GM08714 (cell line): ENCODE measurements around the gene PKD1.

Experiments used
- H3K4me3 ChIP-seq: fragments of 200-500 bp; sonication (Bioruptor generic); 2 replicates; pipeline ENCODE4 v1.5.1; 2014; ENCODE audit warnings: mild to moderate bottlenecking, low read length, inconsistent platforms
- ZNF274 ChIP-seq: IDR thresholded peaks from 2 replicates; pipeline ENCODE4 v1.6.1; 2012; ENCODE audit warnings: mild to moderate bottlenecking, low read depth, low read length

Gene PKD1

DNA sequence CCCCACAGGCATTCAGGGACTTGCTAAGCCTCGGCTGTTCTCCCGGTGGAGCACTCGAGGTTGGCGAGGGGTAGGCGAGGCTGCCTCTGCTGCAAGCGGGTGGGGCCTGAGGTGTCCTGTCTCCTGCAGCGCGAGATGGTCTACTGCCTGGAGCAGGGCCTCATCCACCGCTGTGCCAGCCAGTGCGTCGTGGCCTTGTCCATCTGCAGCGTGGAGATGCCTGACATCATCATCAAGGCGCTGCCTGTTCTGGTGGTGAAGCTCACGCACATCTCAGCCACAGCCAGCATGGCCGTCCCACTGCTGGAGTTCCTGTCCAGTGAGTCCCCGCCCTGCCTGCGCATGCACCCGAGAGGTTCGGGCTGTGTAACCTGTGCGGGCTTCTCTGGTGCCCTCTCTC is 61.6 kb downstream of the PKD1 start:
- no peak for TF ChIP-seq ZNF274
- no peak overlapping the region for H3K4me3 ChIP-seq

DNA sequence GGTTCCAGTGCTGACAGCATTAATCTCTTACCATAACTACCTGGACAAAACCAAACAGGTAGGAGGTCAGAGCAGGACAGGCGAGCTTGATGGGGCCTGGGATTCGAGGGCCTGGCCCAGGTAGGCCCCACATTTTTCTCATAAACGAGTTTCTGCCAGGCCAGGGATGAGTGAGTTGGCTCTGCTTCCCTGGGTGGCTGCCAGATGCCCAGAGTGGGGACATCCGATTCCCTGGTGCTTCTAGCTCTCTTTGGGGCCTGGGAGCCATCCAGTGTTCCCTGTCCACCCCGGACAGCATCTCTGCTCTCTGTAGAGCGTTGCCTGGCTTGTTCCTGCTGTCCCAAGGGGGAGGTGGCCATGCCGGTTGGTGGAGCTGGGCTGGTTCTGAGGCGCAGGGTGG is 62.8 kb downstream of the PKD1 start:
- H3K4me3 ChIP-seq: no peak overlapping the region
- no peak for TF ChIP-seq ZNF274

DNA sequence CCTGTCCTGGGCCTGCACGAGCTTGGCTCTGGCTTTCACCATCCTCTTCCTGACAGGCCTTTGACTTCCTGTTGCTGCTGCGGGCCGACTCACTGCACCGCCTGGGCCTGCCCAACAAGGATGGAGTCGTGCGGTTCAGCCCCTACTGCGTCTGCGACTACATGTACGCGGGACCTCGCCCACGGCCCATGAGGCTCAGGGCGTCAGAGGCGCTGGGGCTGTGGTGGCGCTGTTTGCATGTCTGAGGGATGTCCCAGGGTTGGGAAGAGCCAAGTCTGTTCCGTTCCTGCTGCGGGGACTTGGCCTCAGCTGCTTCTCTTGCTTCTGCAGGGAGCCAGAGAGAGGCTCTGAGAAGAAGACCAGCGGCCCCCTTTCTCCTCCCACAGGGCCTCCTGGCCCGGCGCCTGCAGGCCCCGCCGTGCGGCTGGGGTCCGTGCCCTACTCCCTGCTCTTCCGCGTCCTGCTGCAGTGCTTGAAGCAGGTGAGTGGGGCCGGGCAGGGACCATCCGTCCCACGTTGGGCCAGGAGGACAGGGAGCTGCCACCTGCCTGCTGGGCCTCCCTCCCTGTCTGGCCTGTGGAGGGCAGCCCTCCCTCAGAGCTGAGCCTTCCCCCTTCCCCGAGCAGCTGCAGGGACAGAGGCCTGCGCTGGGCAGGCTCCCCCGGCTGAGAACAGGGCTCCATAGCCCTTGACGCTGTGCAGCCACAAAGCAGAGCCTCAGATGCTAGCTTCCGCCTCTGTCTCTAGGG is 64.1 kb downstream of the PKD1 start:
- no peak overlapping the region for H3K4me3 ChIP-seq
- TF ChIP-seq ZNF274: no peak

DNA sequence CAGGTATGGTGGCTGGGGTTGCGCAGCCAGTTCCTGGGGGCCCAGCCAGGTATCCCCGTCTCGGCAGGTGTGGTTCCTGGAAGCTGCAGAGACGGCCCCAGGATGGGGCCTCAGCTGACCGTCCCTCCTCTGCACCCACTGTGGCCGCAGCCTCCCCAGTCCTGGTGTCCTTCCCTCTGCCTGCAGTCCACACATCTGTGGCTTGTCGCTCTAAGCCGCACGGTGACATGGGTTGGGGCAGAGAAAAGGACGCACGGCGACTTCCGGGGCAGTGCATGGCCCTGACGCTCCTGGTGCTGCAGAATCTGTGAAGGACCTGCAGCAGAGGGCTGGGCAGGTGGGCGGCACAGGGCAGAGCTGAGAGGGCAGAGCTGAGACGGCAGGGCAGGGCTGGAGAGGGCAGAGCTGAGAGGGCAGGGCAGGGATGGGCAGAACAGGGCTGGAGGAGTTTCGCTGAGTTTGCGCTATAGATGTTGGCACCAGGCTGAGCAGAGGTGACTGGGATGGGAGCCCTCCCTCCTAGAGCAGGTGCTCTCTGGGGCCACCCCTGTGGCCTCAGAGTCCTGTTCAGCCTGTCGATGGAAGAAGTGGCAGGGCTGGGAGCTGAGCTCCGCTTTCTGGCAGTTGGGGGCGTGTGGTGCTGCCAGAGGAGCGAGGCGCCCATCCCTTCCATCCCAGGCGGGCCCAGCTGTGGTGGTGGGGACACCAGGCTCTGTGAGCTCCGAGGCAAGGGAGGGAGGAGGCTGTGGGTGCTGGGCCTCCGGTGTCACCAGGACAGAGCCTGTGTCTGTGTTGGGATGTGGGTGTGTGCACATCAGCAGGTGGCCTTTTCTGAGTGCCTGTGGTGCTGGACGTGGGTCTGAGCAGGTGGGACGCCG is 64.9 kb downstream of the PKD1 start:
- H3K4me3 ChIP-seq: no peak overlapping the region
- no peak for TF ChIP-seq ZNF274

DNA sequence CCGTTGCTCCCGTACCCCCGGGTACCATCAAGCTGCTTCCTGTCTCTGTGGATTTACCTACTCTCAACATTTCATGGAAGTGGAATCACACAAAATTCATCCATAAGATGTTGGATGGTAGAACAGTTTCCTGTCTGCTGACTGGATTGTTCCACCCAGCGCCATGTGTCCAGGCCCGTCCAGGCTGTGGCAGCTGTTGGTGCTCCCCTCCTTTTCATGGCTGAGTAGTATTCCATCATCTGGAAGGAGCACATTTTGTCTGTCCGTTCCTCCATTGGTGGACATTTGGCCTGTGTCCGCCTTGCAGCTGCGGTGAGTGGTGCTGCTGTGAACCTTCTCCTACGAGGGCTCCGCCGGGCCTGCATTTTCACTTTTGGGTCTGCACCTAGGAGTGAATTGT is 69.6 kb downstream of the PKD1 start:
- no peak for TF ChIP-seq ZNF274
- H3K4me3 ChIP-seq: no peak overlapping the region

DNA sequence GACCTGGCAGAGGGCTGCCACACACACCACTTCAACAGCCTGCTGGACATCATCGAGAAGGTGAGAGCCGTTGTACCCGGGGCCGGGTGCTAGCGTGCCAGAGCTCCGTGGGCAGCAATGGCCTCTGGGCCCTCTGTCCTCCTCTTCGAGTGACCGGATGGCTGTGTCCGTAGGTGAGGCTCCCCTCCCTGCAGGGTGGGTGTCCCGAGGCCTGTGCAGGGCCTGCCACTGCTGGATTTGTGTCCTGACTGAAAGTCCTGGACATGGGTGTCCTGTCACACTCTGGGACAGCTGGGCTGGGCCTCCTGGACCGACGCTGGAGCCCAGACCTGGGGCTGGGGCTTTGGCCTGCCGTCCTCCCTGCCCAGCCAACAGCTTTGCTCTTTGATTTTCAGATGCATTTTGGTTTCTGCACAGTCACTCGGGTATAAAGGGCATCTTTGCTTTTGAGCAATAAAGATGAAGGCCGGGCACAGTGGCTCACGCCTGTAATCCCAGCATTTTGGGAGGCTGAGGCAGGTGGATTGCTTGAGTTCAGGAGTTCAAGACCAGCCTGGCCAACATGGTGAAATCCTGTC is 71.2 kb downstream of the PKD1 start:
- H3K4me3 ChIP-seq: no peak overlapping the region
- no peak for TF ChIP-seq ZNF274

DNA sequence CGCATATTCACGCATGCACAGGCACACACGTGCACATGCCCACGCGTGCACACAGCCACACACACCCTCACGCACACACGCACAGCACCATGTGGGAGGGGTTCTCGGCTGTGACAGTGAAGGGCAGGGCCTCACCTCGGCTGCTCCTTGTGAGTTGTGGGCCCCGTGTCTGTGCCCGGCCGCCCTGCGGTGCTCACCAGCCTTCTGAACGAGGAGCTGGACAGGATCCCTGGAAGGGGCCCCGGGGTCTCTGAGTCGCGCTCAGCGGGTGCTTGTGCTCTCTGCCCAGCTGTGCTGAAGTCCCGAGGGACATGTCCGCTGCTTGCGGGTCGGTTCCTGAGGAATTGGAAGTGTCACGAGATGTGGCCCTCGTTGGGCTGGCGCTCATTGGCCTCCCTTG is 71.8 kb downstream of the PKD1 start:
- TF ChIP-seq ZNF274: no peak
- H3K4me3 ChIP-seq: no peak overlapping the region

DNA sequence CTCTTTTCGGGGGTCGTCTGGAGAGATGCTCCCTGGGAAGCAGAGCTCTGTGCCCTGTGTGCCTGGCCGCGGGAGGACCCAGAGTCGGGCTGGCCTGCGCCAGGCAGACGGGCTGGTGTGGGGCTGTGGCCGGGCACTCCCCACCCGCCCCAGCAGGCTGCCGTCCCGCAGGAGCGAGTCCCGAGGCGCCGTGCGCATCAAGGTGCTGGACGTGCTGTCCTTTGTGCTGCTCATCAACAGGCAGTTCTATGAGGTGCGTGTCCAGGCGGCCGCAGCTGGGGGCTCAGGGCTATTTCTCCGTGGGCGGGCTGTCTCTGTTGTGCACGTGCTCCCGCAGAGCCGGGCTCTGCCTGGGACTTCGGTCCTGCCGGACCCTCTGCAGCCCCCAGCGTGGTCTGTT is 72.9 kb downstream of the PKD1 start:
- H3K4me3 ChIP-seq: no peak overlapping the region
- TF ChIP-seq ZNF274: no peak

DNA sequence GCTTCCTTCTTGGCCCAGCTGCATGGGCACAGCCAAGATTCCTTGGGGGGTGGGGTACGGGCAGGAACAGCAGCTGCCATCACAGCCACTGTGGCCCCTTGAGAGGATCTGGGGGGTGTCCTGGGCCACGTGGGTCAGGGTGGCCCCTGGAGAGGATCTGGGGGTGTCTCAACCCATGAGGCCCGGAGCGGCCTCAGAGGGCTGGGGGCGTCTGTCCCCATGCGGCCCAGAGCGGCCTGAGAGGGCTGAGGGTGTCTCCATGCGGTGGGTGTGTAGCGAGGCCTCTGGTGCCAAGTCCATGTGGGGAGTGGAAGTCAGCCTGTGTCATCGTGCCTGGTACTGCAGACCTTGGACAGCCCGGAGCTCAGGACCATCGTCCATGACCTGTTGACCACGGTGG is 74.2 kb downstream of the PKD1 start:
- no peak overlapping the region for H3K4me3 ChIP-seq
- no peak for TF ChIP-seq ZNF274

DNA sequence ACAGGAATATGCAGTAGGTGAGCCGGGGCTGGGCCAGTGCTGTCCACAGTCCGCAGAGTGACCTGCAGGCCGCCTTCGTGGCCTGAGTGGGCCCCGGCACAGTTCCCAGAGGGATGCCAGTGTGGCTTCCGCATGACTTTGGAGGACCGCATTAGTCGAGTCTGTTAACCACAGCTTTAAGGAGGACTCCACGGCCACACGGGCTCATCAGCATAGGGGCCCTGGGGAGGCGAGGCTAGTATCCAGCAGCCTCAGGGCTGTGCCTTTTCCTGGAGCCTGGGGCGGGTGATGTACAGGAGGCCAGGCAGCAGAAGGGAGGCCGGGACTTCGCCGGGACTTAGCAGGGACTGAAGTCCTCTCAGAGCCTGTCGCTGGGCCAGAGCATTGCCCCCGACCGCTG is 74.7 kb downstream of the PKD1 start:
- TF ChIP-seq ZNF274: no peak
- no peak overlapping the region for H3K4me3 ChIP-seq

DNA sequence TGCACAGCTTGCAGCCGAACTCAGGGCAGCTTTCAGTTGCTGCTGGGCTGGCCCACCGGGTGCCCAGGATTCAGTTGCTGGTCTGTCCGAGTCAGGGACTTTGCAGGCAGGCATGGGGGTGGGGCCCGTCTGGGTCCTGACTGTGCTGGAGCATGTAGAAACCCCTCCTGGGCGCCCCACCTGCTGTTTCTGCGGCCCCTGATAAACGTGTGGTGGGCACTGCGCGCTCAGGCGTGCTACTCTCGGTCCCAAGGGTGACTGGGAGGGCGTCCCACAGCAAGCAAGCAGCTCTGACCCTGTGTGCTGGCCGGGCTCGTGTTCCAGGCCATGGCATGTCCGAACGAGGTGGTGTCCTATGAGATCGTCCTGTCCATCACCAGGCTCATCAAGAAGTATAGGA is 75.4 kb downstream of the PKD1 start:
- H3K4me3 ChIP-seq: no peak overlapping the region
- no peak for TF ChIP-seq ZNF274

DNA sequence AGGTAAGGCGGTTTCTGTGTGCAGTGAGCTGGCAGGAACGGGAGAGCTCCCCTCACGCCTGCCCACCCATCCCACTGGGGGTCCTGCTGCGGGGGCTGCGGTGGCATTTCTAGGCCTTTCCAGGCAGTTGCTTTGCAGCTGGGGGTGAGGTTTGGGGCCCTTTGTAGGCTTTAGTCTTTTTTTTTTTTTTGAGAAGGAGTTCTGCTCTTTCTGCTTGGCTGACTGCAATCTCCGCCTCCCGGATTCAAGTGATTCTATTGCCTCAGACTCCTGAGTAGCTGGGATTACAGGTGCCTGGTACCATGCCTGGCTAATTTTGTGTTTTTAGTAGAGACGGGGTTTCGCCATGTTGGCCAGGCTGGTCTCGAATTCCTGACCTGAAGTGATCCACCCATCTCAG is 76.8 kb downstream of the PKD1 start:
- H3K4me3 ChIP-seq: no peak overlapping the region
- no peak for TF ChIP-seq ZNF274

DNA sequence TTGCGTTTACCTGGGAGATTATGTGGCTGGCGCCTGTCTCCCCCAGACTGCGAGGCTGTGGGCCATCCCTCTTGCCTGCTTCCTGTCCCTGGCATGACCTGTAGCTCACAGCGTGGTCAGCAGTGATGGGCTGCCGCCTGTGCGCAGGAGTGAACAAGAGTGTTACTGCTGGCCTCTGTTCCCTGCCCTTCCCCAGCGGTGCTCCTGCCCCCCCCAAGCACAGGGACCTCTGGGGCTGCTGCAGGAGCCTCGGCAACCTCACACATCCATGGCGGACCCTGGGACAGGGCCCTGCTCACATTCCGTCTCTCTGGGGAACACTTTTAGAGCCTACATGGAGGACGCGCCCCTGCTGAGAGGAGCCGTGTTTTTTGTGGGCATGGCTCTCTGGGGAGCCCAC is 77.3 kb downstream of the PKD1 start:
- TF ChIP-seq ZNF274: no peak
- no peak overlapping the region for H3K4me3 ChIP-seq

DNA sequence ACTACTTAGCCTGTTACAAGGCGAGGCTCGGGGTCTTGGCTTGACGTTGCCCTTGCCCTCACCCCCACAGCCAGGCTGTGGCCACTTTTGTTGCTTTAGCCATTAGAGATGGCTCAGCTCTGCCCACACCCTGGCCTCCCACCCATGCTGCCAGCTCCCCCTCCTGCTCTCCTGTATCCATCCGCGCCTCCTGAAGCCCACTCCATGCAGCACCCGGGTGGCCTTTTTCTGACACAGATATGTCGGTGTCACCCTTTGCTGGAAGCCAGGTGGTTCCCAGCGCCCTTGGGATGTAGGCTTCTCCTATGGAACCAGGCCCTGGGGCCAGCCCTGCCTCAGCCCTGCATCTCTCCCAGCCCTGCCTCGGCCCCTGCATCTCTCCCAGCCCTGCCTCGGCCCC is 78.3 kb downstream of the PKD1 start:
- H3K4me3 ChIP-seq: no peak overlapping the region
- TF ChIP-seq ZNF274: no peak
